B cell (primary cell): ENCODE data around the gene ZNF282. TPM values are rescaled to one million over a fixed set of nuclear protein-coding genes. Genes with fewer than 3 reads are reported as not detected.

Experiments
- ATAC-seq: fragments of 200-7000 bp; cut with Tn5 transposase; one replicate; pipeline ENCODE4 v1.10.0; 2021; ENCODE audit warnings: low read depth, mild to moderate bottlenecking, moderate number of reproducible peaks, moderate library complexity
- CTCF ChIA-PET: fragments of 350-600 bp; sonication (Branson Sonifier 250); formaldehyde crosslinking; loops from one replicate; lab custom pipeline; 2021; ENCODE audit warnings: antibody characterized with exemption, inconsistent platforms; lab: Charles Lee
- POLR2A ChIA-PET: fragments of 350-600 bp; sonication (Branson Sonifier 250); formaldehyde crosslinking; loops from one replicate; lab custom pipeline; 2021; ENCODE audit warnings: antibody characterized with exemption; lab: Charles Lee
- DNase-seq: peaks from one replicate; pipeline ENCODE4 v3.0.0; 2013
- H2AFZ ChIP-seq: 2 replicates; pipeline ENCODE4 v1.6.1; 2012; ENCODE audit warnings: mild to moderate bottlenecking, low read depth, low read length; ENCODE audit not compliant: insufficient read depth, poor library complexity, severe bottlenecking
- H3K27ac ChIP-seq, 2 donors: 1 replicate in 1 of 2; 2 replicates in 1 of 2; pipeline ENCODE4 v1.5.1; 2012 to 2013; ENCODE audit warnings: low read length in 2 of 2, mild to moderate bottlenecking in 2 of 2, moderate library complexity in 1 of 2
- H3K27me3 ChIP-seq, 4 experiments: fragments of 200-600 bp in 1 of 4; sonication (generic) in 1 of 4; replicated peaks in 1 of 4; 1 replicate in 2 of 4; 2 replicates in 2 of 4; pipeline versions ENCODE4 v1.6.1 to v1.7.0; 2013 to 2016; ENCODE audit warnings: low read length in 3 of 4, mild to moderate bottlenecking in 2 of 4, mixed read lengths in 1 of 4, moderate library complexity in 1 of 4; ENCODE audit not compliant: insufficient read depth in 4 of 4, control insufficient read depth in 3 of 4; ENCODE audit errors: control extremely low read depth in 1 of 4
- H3K36me3 ChIP-seq, 2 experiments: replicated peaks in 1 of 2; 1 replicate in 1 of 2; 2 replicates in 1 of 2; pipeline versions ENCODE4 v1.6.1 to v1.7.1; 2013; ENCODE audit warnings: low read length in 1 of 2; ENCODE audit not compliant: insufficient read depth in 2 of 2, control insufficient read depth in 1 of 2; ENCODE audit errors: control extremely low read depth in 1 of 2, extremely low read depth in 1 of 2
- H3K4me1 ChIP-seq, 2 donors: fragments of 200-600 bp in 1 of 2; sonication (generic) in 1 of 2; 1 replicate in 1 of 2; 2 replicates in 1 of 2; pipeline versions ENCODE4 v1.5.1 to v1.6.1; 2013 to 2017; ENCODE audit warnings: low read length in 2 of 2; ENCODE audit not compliant: control insufficient read depth in 2 of 2, insufficient read depth in 2 of 2
- H3K4me2 ChIP-seq: replicated peaks from 2 replicates; pipeline ENCODE3; 2012; ENCODE audit warnings: mild to moderate bottlenecking, low read depth, low read length; ENCODE audit not compliant: poor library complexity, severe bottlenecking
- H3K4me3 ChIP-seq, 5 experiments: fragments of 200-600 bp in 1 of 5; sonication (generic) in 1 of 5; 1 replicate in 3 of 5; 2 replicates in 2 of 5; pipeline versions ENCODE4 v1.5.1 to v1.7.0; 2011 to 2016; ENCODE audit warnings: low read length in 4 of 5, mild to moderate bottlenecking in 4 of 5, low read depth in 2 of 5, control low read depth in 1 of 5, moderate library complexity in 1 of 5; ENCODE audit not compliant: insufficient read depth in 1 of 5; ENCODE audit errors: control extremely low read depth in 1 of 5, extremely low read depth in 1 of 5
- H3K79me2 ChIP-seq: fragments of 200-600 bp; sonication (generic); one replicate; pipeline ENCODE4 v1.6.0; 2016; ENCODE audit warnings: low read length; ENCODE audit not compliant: control insufficient read depth, insufficient read depth
- H3K9ac ChIP-seq: fragments of 200-600 bp; sonication (generic); 2 replicates; pipeline ENCODE4 v1.6.1; 2017; ENCODE audit warnings: mild to moderate bottlenecking, low read length, moderate library complexity
- H3K9me3 ChIP-seq, 3 donors: one replicate each; pipeline versions ENCODE4 v1.6.1 to v1.7.1; 2013; ENCODE audit warnings: low read length in 2 of 3; ENCODE audit not compliant: control insufficient read depth in 2 of 3, insufficient read depth in 1 of 3; ENCODE audit errors: control extremely low read depth in 1 of 3
- H4K20me1 ChIP-seq: 2 replicates; pipeline ENCODE4 v1.6.0; 2012; ENCODE audit warnings: mild to moderate bottlenecking, low read length; ENCODE audit not compliant: insufficient read depth, control insufficient read depth, poor library complexity, severe bottlenecking
- H3K27ac Mint-ChIP-seq: one replicate; pipeline ENCODE4 v1.8.0; 2021; ENCODE audit warnings: mixed read lengths
- H3K27me3 Mint-ChIP-seq: one replicate; pipeline ENCODE4 v1.8.0; 2021; ENCODE audit warnings: mixed read lengths
- H3K4me1 Mint-ChIP-seq: one replicate; pipeline ENCODE4 v1.8.0; 2021; ENCODE audit warnings: mixed read lengths
- H3K4me3 Mint-ChIP-seq: one replicate; pipeline ENCODE4 v1.8.0; 2021; ENCODE audit warnings: mixed read lengths
- H3K9me3 Mint-ChIP-seq: one replicate; pipeline ENCODE4 v1.8.0; 2022; ENCODE audit warnings: mixed read lengths; ENCODE audit not compliant: insufficient read depth
- EZH2 ChIP-seq: IDR thresholded peaks from 2 replicates; pipeline ENCODE4 v1.6.1; 2012; ENCODE audit warnings: borderline replicate concordance, low read depth, mild to moderate bottlenecking, moderate library complexity, low read length; ENCODE audit not compliant: insufficient read depth, poor library complexity, severe bottlenecking
- WGBS: methylation state at CpG from one replicate; pipeline ENCODE4 v1.1.5; 2013; ENCODE audit warnings: missing lambda C conversion rate; ENCODE audit not compliant: insufficient coverage; 5-methylcytosine and 5-hydroxymethylcytosine counted together
- intact Hi-C: fragments of 100-400 bp; cut with micrococcal nuclease; formaldehyde crosslinking; loops from one replicate; pipeline ENCODE4 v1.10.0; 2022
- polyA plus RNA-seq: library from polyadenylated mRNA; depleted of rRNA; stranded (reverse); fragments of >200 nt; gene quantifications from 2 replicates; pipeline ENCODE4 v1.2.3, GENCODE V29; 2012
- total RNA-seq, 2 donors: library from RNA; stranded (reverse); fragments of 120-200 nt in 1 of 2; gene quantifications; 1 replicate in 1 of 2; 2 replicates in 1 of 2; pipeline versions ENCODE4 v1.2.3 to v1.2.4, GENCODE V29; 2013 to 2022
- TF ChIP-seq, protein P1 (sequence below): fragments of 200-600 bp; IDR thresholded peaks from one replicate; pipeline ENCODE4 v1.8.0; 2022; ENCODE audit warnings: antibody characterized with exemption, mild to moderate bottlenecking

ZNF282 gene
- total and polyA plus RNA-seq, 2 donors (not counting 1 experiment from before 2014, with no cell fraction given): 8.3 to 25.7 TPM

DNA sequence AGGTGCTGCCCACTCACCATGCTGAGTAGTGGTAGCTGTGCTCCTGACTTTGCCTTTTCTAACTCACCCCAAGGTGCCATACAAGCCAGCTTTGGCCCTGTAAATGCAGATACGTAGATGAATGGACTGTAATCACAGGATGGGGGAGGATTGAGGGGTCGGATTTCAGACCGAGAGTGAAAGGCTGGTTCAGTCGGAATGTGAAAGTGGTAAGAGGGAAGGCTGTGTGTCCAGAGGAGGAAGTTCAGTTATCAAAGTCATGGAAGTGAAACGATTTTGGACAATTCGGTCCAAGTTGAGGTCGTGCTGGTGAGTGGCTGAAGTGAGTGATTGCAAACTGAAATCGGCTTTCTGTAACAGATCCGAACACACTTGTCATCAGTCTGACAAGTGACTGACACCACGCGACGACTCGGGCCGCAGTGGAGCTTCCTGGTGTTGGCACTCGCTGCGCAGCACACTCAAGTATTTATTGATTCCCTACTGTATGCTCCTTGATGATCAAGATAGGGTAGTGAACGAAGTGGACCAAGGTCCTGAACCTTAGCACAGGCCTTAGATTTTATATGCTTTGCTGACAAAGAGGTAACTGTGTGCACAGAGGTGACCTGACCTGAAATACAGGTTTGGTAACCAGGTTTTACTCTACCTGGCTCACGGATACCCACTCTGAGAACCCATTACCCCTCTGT lies 10.5 kb downstream of the ZNF282 start:
- DNase-seq: no peak
- Histone ChIP-seq H3K27me3 (no peaks in the 10 kb centered on the region), H3K9ac (no peak overlapping the region), H3K79me2 (peaks cover 14% of the 10 kb centered on the region), H2AFZ (no peak overlapping the region), H4K20me1 (no peaks in the 10 kb centered on the region), H3K36me3 (peaks cover 5 to 51% of the 10 kb centered on the region in 2 experiments), H3K4me3 (no peak overlapping the region), H3K4me2 (no peak overlapping the region), H3K9me3 (no peaks in the 10 kb centered on the region), H3K27ac (no peak overlapping the region), H3K4me1 (no peaks in the 10 kb centered on the region)
- TF ChIP-seq, protein P1, sequence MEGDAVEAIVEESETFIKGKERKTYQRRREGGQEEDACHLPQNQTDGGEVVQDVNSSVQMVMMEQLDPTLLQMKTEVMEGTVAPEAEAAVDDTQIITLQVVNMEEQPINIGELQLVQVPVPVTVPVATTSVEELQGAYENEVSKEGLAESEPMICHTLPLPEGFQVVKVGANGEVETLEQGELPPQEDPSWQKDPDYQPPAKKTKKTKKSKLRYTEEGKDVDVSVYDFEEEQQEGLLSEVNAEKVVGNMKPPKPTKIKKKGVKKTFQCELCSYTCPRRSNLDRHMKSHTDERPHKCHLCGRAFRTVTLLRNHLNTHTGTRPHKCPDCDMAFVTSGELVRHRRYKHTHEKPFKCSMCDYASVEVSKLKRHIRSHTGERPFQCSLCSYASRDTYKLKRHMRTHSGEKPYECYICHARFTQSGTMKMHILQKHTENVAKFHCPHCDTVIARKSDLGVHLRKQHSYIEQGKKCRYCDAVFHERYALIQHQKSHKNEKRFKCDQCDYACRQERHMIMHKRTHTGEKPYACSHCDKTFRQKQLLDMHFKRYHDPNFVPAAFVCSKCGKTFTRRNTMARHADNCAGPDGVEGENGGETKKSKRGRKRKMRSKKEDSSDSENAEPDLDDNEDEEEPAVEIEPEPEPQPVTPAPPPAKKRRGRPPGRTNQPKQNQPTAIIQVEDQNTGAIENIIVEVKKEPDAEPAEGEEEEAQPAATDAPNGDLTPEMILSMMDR: no peak
- no peak for TF ChIP-seq EZH2
- CTCF ChIA-PET: no interaction called here
- Mint-ChIP-seq H3K9me3 (no peaks in the 10 kb centered on the region), H3K4me1 (peaks cover 2% of the 10 kb centered on the region), H3K27me3 (no peaks in the 10 kb centered on the region), H3K27ac (no peak overlapping the region), H3K4me3 (no peak overlapping the region)
- intact Hi-C loops: no loop called here
- ATAC-seq: no peak
- WGBS: 100% methylated on average over 17 of the region's 18 CpGs
- POLR2A ChIA-PET: no interaction called here

DNA sequence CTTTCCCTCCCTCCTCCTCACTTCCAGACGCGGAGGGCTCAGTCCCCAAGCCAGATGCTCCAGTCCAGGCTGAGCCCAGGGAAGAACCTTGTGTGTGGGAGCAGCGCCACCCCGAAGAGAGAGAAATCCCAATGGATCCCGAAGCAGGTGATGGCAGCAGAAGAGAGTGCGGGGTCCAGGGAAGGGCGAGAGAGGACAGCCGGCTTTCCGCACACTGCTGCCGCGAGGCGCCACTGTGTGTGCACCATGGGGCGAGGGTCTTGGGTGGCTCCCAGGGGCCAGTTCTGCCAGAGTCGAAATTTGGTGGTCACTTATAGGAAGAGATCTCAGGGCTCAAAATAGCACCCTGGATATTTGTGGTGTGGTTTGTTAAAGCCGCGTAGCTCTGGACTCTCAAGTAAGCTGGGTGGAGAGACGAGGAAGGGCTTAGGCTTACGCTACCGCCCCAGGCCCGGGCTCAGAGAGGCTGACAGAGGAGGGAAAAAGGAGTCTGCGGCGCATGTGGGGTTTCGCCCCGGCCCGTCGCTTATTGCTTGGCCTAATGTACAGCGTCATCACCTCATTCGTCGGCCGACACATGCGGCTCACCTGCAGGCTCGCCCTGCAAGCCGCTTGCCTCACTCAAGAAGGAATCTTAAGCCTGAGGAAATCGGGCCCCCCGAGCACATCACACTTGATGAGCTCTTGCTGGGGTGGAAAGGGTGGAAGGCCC lies 12.1 kb downstream of the ZNF282 start:
- DNase-seq: no peak

More for the DNA sequence above, 12.1 kb downstream of the ZNF282 start:
- Mint-ChIP-seq H3K9me3 (no peaks in the 10 kb centered on the region), H3K4me3 (no peak overlapping the region), H3K27ac (no peak overlapping the region), H3K27me3 (no peaks in the 10 kb centered on the region), H3K4me1 (no peaks in the 10 kb centered on the region)
- H3K27me3 ChIP-seq: no peaks in the 10 kb centered on the region
- no peak overlapping the region for H3K4me2 ChIP-seq
- no peak overlapping the region for H3K4me3 ChIP-seq
- WGBS: 91% methylated on average over 33 of the region's 35 CpGs
- intact Hi-C loops: no loop called here
- no peaks in the 10 kb centered on the region for H3K9me3 ChIP-seq
- TF ChIP-seq, protein P1: no peak
- no peak for TF ChIP-seq EZH2
- ChIA-PET CTCF (no interaction called here), POLR2A (no interaction called here)
- no peak overlapping the region for H3K27ac ChIP-seq
- H4K20me1 ChIP-seq: no peaks in the 10 kb centered on the region
- no peak for ATAC-seq
- H3K79me2 ChIP-seq: peaks cover 10% of the 10 kb centered on the region
- H3K9ac ChIP-seq: no peak overlapping the region
- H3K36me3 ChIP-seq: peaks cover 9 to 55% of the 10 kb centered on the region in 2 experiments
- no peaks in the 10 kb centered on the region for H3K4me1 ChIP-seq
- H2AFZ ChIP-seq: no peak overlapping the region
